ENCODE measurements around the gene TMPRSS7.

Gene TMPRSS7

GRCh38 chr3:112059497-112059896 lies 25.0 kb downstream of the TMPRSS7 start:
- DNase-seq (ENCODE audit: low read depth in 2 of 2) = no peak

GRCh38 chr3:112061152-112061551 lies 26.6 kb downstream of the TMPRSS7 start:
- no peak for DNase-seq (ENCODE audit: low read depth in 2 of 2)

- DNase-seq (ENCODE audit: low read depth in 2 of 2) = peak; percentile 24 to 38
These were observed 38.0 kb downstream of the TMPRSS7 start for GRCh38 chr3:112072387-112073060.

- no peak for DNase-seq (ENCODE audit: low read depth in 2 of 2)
These were observed 39.5 kb downstream of the TMPRSS7 start for GRCh38 chr3:112074006-112074405.

- no peak for DNase-seq (ENCODE audit: low read depth in 2 of 2)
These were observed 40.3 kb downstream of the TMPRSS7 start for GRCh38 chr3:112074616-112075497.

- no peak for DNase-seq (ENCODE audit: low read depth in 2 of 2)
These were observed 43.9 kb downstream of the TMPRSS7 start for GRCh38 chr3:112078125-112079083.

GRCh38 chr3:112083239-112083638 lies 48.7 kb downstream of the TMPRSS7 start:
- no peak for DNase-seq (ENCODE audit: low read depth in 2 of 2)

- DNase-seq (ENCODE audit: low read depth in 2 of 2) = no peak
These were observed 50.6 kb downstream of the TMPRSS7 start for GRCh38 chr3:112084980-112085705.

GRCh38 chr3:112085735-112086075 lies 51.2 kb downstream of the TMPRSS7 start:
- no peak for DNase-seq (ENCODE audit: low read depth in 2 of 2)

GRCh38 chr3:112086076-112086854 lies 51.7 kb downstream of the TMPRSS7 start, which contains the start of gene C3orf52:
C3orf52 (plus strand) TSS chr3:112086389; CDS start chr3:112086408, 19 bp downstream.
- peak; percentile 17 to 53 for DNase-seq (ENCODE audit: low read depth in 2 of 2)

- no peak for DNase-seq (ENCODE audit: low read depth in 2 of 2)
These were observed 52.5 kb downstream of the TMPRSS7 start for GRCh38 chr3:112086875-112087524.

GRCh38 chr3:112087746-112088145 lies 53.2 kb downstream of the TMPRSS7 start:
- DNase-seq (ENCODE audit: low read depth in 2 of 2) = no peak

- DNase-seq (ENCODE audit: low read depth in 2 of 2) = no peak
These were observed 54.4 kb downstream of the TMPRSS7 start for GRCh38 chr3:112088944-112089343.

- DNase-seq (ENCODE audit: low read depth in 2 of 2) = no peak
These were observed 55.7 kb downstream of the TMPRSS7 start for GRCh38 chr3:112089956-112090886.

GRCh38 chr3:112090887-112091586 lies 56.5 kb downstream of the TMPRSS7 start:
- DNase-seq (ENCODE audit: low read depth in 2 of 2) = no peak

- DNase-seq (ENCODE audit: low read depth in 2 of 2) = no peak
These were observed 58.1 kb downstream of the TMPRSS7 start for GRCh38 chr3:112092496-112093179.

- DNase-seq (ENCODE audit: low read depth in 2 of 2) = no peak
These were observed 58.6 kb downstream of the TMPRSS7 start for GRCh38 chr3:112093180-112093522.

GRCh38 chr3:112095731-112096130 lies 61.2 kb downstream of the TMPRSS7 start:
- no peak for DNase-seq (ENCODE audit: low read depth in 2 of 2)

All from stimulated activated CD4-positive, alpha-beta T cell treated with anti-CD3 and anti-CD28 coated beads, Interleukin-12 subunit alpha, Interleukin-12 subunit beta, amount 100 ng/mL, for 24 hours (primary cell).